CD4-positive, alpha-beta T cell (primary cell): Measurements from ENCODE around the gene ARHGEF39. TPM values are rescaled to one million over a fixed set of nuclear protein-coding genes. Genes with fewer than 3 reads are reported as not detected.

Experiments
- ATAC-seq: fragments of 200-7000 bp; cut with Tn5 transposase; one replicate; pipeline ENCODE4 v1.10.0; 2022; ENCODE audit warnings: mild to moderate bottlenecking; ENCODE audit not compliant: poor library complexity
- CTCF ChIA-PET: fragments of 350-600 bp; sonication (Branson Sonifier 250); formaldehyde crosslinking; loops from one replicate; lab custom pipeline; 2021; ENCODE audit warnings: antibody characterized with exemption, inconsistent platforms; lab: Charles Lee
- POLR2A ChIA-PET: fragments of 350-600 bp; sonication (Branson Sonifier 250); formaldehyde crosslinking; loops from one replicate; lab custom pipeline; 2021; ENCODE audit warnings: antibody characterized with exemption, inconsistent platforms; lab: Charles Lee
- DNase-seq, 14 experiments: peaks; one replicate each; pipeline ENCODE4 v3.0.0-alpha.2; 2013 to 2020; ENCODE audit warnings: mixed read lengths in 2 of 14
- H3K27ac ChIP-seq, 2 donors: one replicate each; pipeline versions ENCODE4 v1.5.1 to v1.7.0; 2013; ENCODE audit warnings: low read length in 2 of 2, low read depth in 1 of 2, mild to moderate bottlenecking in 1 of 2
- H3K27me3 ChIP-seq, 2 experiments: 1 replicate in 1 of 2; 2 replicates in 1 of 2; pipeline versions ENCODE4 v1.6.1 to v1.7.0; 2013; ENCODE audit warnings: low read length in 2 of 2, control low read depth in 1 of 2, mild to moderate bottlenecking in 1 of 2, moderate library complexity in 1 of 2; ENCODE audit not compliant: insufficient read depth in 2 of 2, control insufficient read depth in 1 of 2
- H3K36me3 ChIP-seq: one replicate; pipeline ENCODE4 v1.6.1; 2013; ENCODE audit warnings: low read length, control low read depth; ENCODE audit not compliant: insufficient read depth
- H3K4me1 ChIP-seq: one replicate; pipeline ENCODE4 v1.6.1; 2013; ENCODE audit warnings: low read length, control low read depth; ENCODE audit not compliant: insufficient read depth
- H3K4me3 ChIP-seq: one replicate; pipeline ENCODE4 v1.5.1; 2013; ENCODE audit warnings: mild to moderate bottlenecking, low read length, moderate library complexity
- H3K9me3 ChIP-seq, 2 experiments: 1 replicate in 1 of 2; 2 replicates in 1 of 2; pipeline versions ENCODE4 v1.6.1 to v1.7.0; 2013; ENCODE audit warnings: low read length in 2 of 2, mild to moderate bottlenecking in 2 of 2, control low read depth in 1 of 2, moderate library complexity in 1 of 2; ENCODE audit not compliant: control insufficient read depth in 1 of 2, insufficient read depth in 1 of 2
- H3K27ac Mint-ChIP-seq: one replicate; pipeline ENCODE4 v1.8.0; 2020; ENCODE audit warnings: mixed read lengths
- H3K27me3 Mint-ChIP-seq: one replicate; pipeline ENCODE4 v1.8.0; 2021; ENCODE audit warnings: mixed read lengths
- H3K36me3 Mint-ChIP-seq: one replicate; pipeline ENCODE4 v1.8.0; 2021; ENCODE audit warnings: low read depth, mixed read lengths
- H3K4me1 Mint-ChIP-seq: one replicate; pipeline ENCODE4 v1.8.0; 2021; ENCODE audit warnings: low read depth, mixed read lengths
- H3K4me3 Mint-ChIP-seq: one replicate; pipeline ENCODE4 v1.8.0; 2020; ENCODE audit warnings: mild to moderate bottlenecking, mixed read lengths
- H3K9me3 Mint-ChIP-seq: one replicate; pipeline ENCODE4 v1.8.0; 2020; ENCODE audit warnings: mixed read lengths
- intact Hi-C, 2 experiments: fragments of 100-400 bp; cut with DNase I in 1 of 2; cut with micrococcal nuclease in 1 of 2; formaldehyde crosslinking; loops; one replicate each; pipeline versions ENCODE4 v1.15.1 to v1.9.0; 2023 to 2025; cut with DNase I, micrococcal nuclease
- total RNA-seq, 174 experiments: library from RNA in 2 of 174; stranded (reverse) in 2 of 174; gene quantifications; one replicate each; pipeline ENCODE4 v1.2.3 and lab custom pipeline; 2021 to 2026
- TF ChIP-seq, protein P1 (sequence below): fragments of 200-600 bp; IDR thresholded peaks from one replicate; pipeline ENCODE4 v1.8.0; 2022; ENCODE audit warnings: antibody characterized with exemption, mild to moderate bottlenecking

The ARHGEF39 gene
- total RNA-seq, 2 experiments from 2014 or later = 0.08 to 0.17 TPM

DNA sequence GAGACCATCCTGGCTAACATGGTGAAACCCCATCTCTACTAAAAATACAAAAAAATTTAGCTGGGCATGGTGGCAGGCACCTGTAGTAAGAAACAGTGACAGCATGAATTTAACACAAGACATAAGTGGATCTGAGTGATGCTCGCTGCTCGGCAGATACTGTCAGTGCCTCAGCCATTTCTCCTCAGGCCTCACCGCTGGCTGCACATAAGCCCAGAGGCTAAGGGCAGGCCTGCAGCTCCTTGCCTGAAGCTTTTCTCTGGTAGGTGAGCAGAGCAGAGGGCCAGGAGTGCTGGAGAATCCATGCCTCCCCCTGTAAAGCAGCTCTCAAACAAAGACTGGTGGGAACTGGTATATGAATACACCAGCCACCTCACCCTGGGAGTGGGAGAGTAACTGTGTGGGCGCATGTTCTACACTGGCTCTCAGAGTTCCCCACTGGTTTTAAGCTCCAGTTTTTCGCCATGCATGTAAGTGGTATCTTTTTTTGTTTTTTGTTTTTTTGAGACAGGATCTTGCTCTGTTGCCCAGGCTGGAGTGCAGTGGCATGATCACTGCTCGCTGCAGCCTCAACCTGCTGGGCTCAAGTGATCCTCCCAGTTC, 36.5 kb downstream of the ARHGEF39 start:
- ATAC-seq (no peak), DNase-seq (no peak)
- Mint-ChIP-seq H3K27ac (no peak overlapping the region), H3K9me3 (no peaks in the 10 kb centered on the region), H3K4me1 (no peaks in the 10 kb centered on the region), H3K27me3 (no peaks in the 10 kb centered on the region), H3K36me3 (no peaks in the 10 kb centered on the region), H3K4me3 (no peak overlapping the region)
- TF ChIP-seq, protein P1, sequence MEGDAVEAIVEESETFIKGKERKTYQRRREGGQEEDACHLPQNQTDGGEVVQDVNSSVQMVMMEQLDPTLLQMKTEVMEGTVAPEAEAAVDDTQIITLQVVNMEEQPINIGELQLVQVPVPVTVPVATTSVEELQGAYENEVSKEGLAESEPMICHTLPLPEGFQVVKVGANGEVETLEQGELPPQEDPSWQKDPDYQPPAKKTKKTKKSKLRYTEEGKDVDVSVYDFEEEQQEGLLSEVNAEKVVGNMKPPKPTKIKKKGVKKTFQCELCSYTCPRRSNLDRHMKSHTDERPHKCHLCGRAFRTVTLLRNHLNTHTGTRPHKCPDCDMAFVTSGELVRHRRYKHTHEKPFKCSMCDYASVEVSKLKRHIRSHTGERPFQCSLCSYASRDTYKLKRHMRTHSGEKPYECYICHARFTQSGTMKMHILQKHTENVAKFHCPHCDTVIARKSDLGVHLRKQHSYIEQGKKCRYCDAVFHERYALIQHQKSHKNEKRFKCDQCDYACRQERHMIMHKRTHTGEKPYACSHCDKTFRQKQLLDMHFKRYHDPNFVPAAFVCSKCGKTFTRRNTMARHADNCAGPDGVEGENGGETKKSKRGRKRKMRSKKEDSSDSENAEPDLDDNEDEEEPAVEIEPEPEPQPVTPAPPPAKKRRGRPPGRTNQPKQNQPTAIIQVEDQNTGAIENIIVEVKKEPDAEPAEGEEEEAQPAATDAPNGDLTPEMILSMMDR = no peak
- Histone ChIP-seq H3K9me3 (no peaks in the 10 kb centered on the region), H3K27ac (no peak overlapping the region), H3K27me3 (no peaks in the 10 kb centered on the region), H3K4me3 (no peak overlapping the region), H3K36me3 (no peaks in the 10 kb centered on the region), H3K4me1 (no peaks in the 10 kb centered on the region)
- intact Hi-C loops = no loop called here
- CTCF ChIA-PET = interaction anchor here (0.9 kb wide), 1 partner anchor 17 kb away, joined by 3 read pairs; no protein-coding TSS in a partner anchor
- POLR2A ChIA-PET = interaction anchor here (1.0 to 1.5 kb wide), 2 partner anchors 12 to 18 kb away, joined by 3 to 4 read pairs; no protein-coding TSS in a partner anchor

DNA sequence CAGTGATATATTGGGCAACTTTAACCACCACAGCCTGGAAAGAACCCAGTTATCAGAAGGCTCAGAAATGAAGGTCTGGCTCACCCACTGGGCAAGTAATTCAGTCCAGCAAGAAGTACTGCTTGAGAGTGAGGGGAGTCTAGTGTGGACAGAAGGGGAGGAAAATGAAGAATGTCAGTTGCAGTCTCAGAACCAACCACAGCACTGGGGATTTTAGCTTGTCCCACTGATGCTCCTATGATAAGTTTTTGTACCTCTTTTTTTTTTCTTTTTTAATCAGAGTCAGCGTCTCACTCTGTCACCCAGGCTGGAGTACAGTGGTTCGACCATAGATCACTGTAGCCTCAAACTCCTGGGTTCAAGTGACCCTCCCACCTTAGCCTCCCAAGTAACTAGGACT, 37.4 kb downstream of the ARHGEF39 start:
- Mint-ChIP-seq H3K27ac (no peak overlapping the region), H3K27me3 (no peaks in the 10 kb centered on the region), H3K4me3 (no peak overlapping the region), H3K9me3 (no peaks in the 10 kb centered on the region), H3K4me1 (no peaks in the 10 kb centered on the region), H3K36me3 (no peaks in the 10 kb centered on the region)
- DNase-seq = no peak
- CTCF ChIA-PET = no interaction called here
- Histone ChIP-seq H3K4me1 (no peaks in the 10 kb centered on the region), H3K27me3 (no peaks in the 10 kb centered on the region), H3K27ac (no peak overlapping the region), H3K36me3 (no peaks in the 10 kb centered on the region), H3K9me3 (no peaks in the 10 kb centered on the region), H3K4me3 (no peak overlapping the region)
- intact Hi-C loops = no loop called here
- TF ChIP-seq, protein P1 = no peak
- no peak for ATAC-seq
- POLR2A ChIA-PET = no interaction called here

DNA sequence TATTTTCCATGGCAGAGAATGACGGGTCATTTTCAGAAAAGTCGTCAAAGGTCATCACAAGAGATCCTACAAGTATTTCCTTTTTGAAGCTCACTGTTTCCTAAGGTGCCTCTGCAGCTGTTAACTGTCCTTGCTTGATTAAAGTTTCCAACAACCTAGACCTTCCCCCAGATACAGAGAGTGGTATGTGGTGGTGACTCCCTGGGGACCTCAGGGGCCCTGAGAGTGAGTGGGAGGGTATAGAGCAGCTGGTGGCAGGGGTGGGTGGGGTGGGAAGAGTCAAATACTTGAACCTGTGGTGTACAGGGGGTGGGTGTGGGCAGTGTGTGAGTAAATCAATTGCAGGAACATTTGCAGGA, 45.2 kb downstream of the ARHGEF39 start:
- no peak for DNase-seq
- TF ChIP-seq, protein P1 = no peak
- Mint-ChIP-seq H3K4me3 (no peak overlapping the region), H3K27me3 (no peaks in the 10 kb centered on the region), H3K9me3 (no peaks in the 10 kb centered on the region), H3K36me3 (no peaks in the 10 kb centered on the region), H3K27ac (peak overlapping the region; percentile 66), H3K4me1 (peaks cover 43% of the 10 kb centered on the region)
- Histone ChIP-seq H3K36me3 (no peaks in the 10 kb centered on the region), H3K9me3 (no peaks in the 10 kb centered on the region), H3K4me1 (peaks cover 40% of the 10 kb centered on the region), H3K27ac (peak overlapping the region in 1 of 2 donors; percentile 20), H3K4me3 (no peak overlapping the region), H3K27me3 (no peaks in the 10 kb centered on the region)
- POLR2A ChIA-PET = interaction anchor here (0.8 to 2.1 kb wide), 6 partner anchors 21 to 326 kb away, joined by 3 to 12 read pairs (median 7); partner anchors contain the start of genes CCDC107, RMRP and SIT1
- intact Hi-C loops = loop anchor here (5.0 kb wide), 1 partner anchor 38 kb away; the partner anchor contains the start of genes CCDC107 (in 2 of the 2) and RMRP (in 2 of the 2)
- CTCF ChIA-PET = interaction anchor here (0.5 to 1.5 kb wide), 3 partner anchors 9 to 861 kb away, joined by 3 to 5 read pairs (median 3); no protein-coding TSS in a partner anchor
- ATAC-seq = no peak
